Body of pancreas (tissue), 4 donors: ENCODE results near the gene DBN1. TPM values are rescaled to one million over a fixed set of nuclear protein-coding genes. Genes with fewer than 3 reads are reported as not detected.

Experiments
- ATAC-seq: fragments of 150-250 bp; one replicate; pipeline ENCODE4 v1.9.1; 2016
- DNase-seq, 4 donors: peaks; one replicate each; pipeline ENCODE4 v3.0.0-alpha.2; 2019
- H3K27ac ChIP-seq, 4 donors: fragments of 200-600 bp; sonication (generic); 1 replicate in 3 of 4; 2 replicates in 1 of 4; pipeline versions ENCODE4 v1.5.1 to v1.6.1; 2016 to 2019; ENCODE audit warnings: mild to moderate bottlenecking in 1 of 4, mixed read lengths in 1 of 4, moderate library complexity in 1 of 4
- H3K27me3 ChIP-seq, 2 donors: fragments of 200-600 bp; sonication (generic); one replicate each; pipeline ENCODE4 v1.6.0; 2016; ENCODE audit warnings: mild to moderate bottlenecking in 1 of 2
- H3K36me3 ChIP-seq, 2 donors: fragments of 200-600 bp; sonication (generic); replicated peaks in 1 of 2; 2 replicates each; pipeline ENCODE4 v1.5.1; 2016; ENCODE audit warnings: low read depth in 2 of 2; ENCODE audit not compliant: insufficient read depth in 1 of 2
- H3K4me1 ChIP-seq: fragments of 200-600 bp; sonication (generic); one replicate; pipeline ENCODE4 v1.6.0; 2016
- H3K4me3 ChIP-seq, 2 donors: fragments of 200-600 bp; sonication (generic); 1 replicate in 1 of 2; 2 replicates in 1 of 2; pipeline ENCODE4 v1.5.1; 2016 to 2019
- H3K9me3 ChIP-seq, 3 donors: fragments of 200-600 bp; sonication (generic); 1 replicate in 2 of 3; 2 replicates in 1 of 3; pipeline ENCODE4 v1.5.1; 2016
- CTCF ChIP-seq, 7 experiments: fragments of 450-650 bp in 4 of 7; fragments of 200-600 bp in 3 of 7; sonication (generic) in 3 of 7; IDR thresholded peaks; one replicate each; pipeline ENCODE4 v1.5.1; 2016 to 2019; ENCODE audit warnings: antibody characterized with exemption in 7 of 7
- POLR2A ChIP-seq, 3 donors: fragments of 450-650 bp; IDR thresholded peaks; one replicate each; pipeline ENCODE4 v1.6.1; 2016; ENCODE audit warnings: antibody characterized with exemption in 3 of 3, mild to moderate bottlenecking in 2 of 3
- WGBS, 2 donors: methylation state at CpG; one replicate each; pipeline ENCODE4 v1.1.5; 2017; 5-methylcytosine and 5-hydroxymethylcytosine counted together
- intact Hi-C: fragments of 100-400 bp; cut with DNase I; formaldehyde crosslinking; loops from one replicate; pipeline ENCODE4 v1.15.1; 2023
- total RNA-seq, 2 donors: library from RNA; depleted of rRNA; stranded (reverse); fragments of >200 nt; gene quantifications; one replicate each; pipeline ENCODE4 v1.1.0, GENCODE V29; 2016

DBN1 gene
- total RNA-seq, 2 donors from 2014 or later, result 28.0 to 29.0 TPM

GRCh38 chr5:177471610-177472356 is 1.7 kb downstream of the DBN1 start:
- TF ChIP-seq CTCF (IDR thresholded peaks at IDR 0.05) (no peak), POLR2A (IDR thresholded peaks at IDR 0.05) (no peak)
- Histone ChIP-seq H3K36me3 (no peaks in the 10 kb centered on the region), H3K4me3 (no peak overlapping the region), H3K27ac (no peak overlapping the region), H3K27me3 (no peaks in the 10 kb centered on the region), H3K4me1 (peaks cover 17% of the 10 kb centered on the region), H3K9me3 (no peaks in the 10 kb centered on the region)
- intact Hi-C loops, result loop anchor here (10.0 kb wide), 1 partner anchor 157 kb away; the partner anchor contains the start of gene MXD3
- no peak for ATAC-seq
- WGBS, 2 donors, result 77 to 90% methylated on average over 8 to 14 of the region's 14 CpGs
- no peak for DNase-seq

- Histone ChIP-seq H3K36me3 (no peaks in the 10 kb centered on the region), H3K4me1 (peaks cover 17% of the 10 kb centered on the region), H3K27ac (no peak overlapping the region), H3K27me3 (no peaks in the 10 kb centered on the region), H3K4me3 (no peak overlapping the region), H3K9me3 (no peaks in the 10 kb centered on the region)
- DNase-seq, result no peak
- ATAC-seq, result no peak
- intact Hi-C loops, result loop anchor here (10.0 kb wide), 1 partner anchor 156 kb away; the partner anchor contains the start of gene MXD3
- 77 to 83% methylated on average over 8 to 10 of the region's 10 CpGs for WGBS, 2 donors
- no peak for TF ChIP-seq POLR2A (IDR thresholded peaks at IDR 0.05)
- no peak for TF ChIP-seq CTCF (IDR thresholded peaks at IDR 0.05)
These were observed 2.5 kb downstream of the DBN1 start for GRCh38 chr5:177470759-177471536.

- H3K27me3 ChIP-seq, result no peaks in the 10 kb centered on the region
- WGBS, 2 donors, result 80 to 83% methylated on average over 8 of the region's 8 CpGs
- peaks cover 17% of the 10 kb centered on the region for H3K4me1 ChIP-seq
- no peak for ATAC-seq
- H3K27ac ChIP-seq, result no peak overlapping the region
- intact Hi-C loops, result loop anchor here (10.0 kb wide), 1 partner anchor 155 kb away; the partner anchor contains the start of gene MXD3
- no peak overlapping the region for H3K4me3 ChIP-seq
- no peak for TF ChIP-seq POLR2A (IDR thresholded peaks at IDR 0.05)
- TF ChIP-seq CTCF (IDR thresholded peaks at IDR 0.05), result no peak
- no peaks in the 10 kb centered on the region for H3K9me3 ChIP-seq
- no peak for DNase-seq
- H3K36me3 ChIP-seq, result no peaks in the 10 kb centered on the region
These were observed 3.5 kb downstream of the DBN1 start for GRCh38 chr5:177469750-177470525.

- DNase-seq (no peak), ATAC-seq (no peak)
- Histone ChIP-seq H3K27me3 (no peaks in the 10 kb centered on the region), H3K4me3 (no peak overlapping the region), H3K36me3 (no peaks in the 10 kb centered on the region), H3K27ac (no peak overlapping the region), H3K4me1 (peaks cover 17% of the 10 kb centered on the region), H3K9me3 (no peaks in the 10 kb centered on the region)
- no peak for TF ChIP-seq POLR2A (IDR thresholded peaks at IDR 0.05)
- TF ChIP-seq CTCF (IDR thresholded peaks at IDR 0.05), result no peak
- 80 to 86% methylated on average over 11 to 25 of the region's 25 CpGs for whole genome bisulfite sequencing, 2 donors
- intact Hi-C loops, result no loop called here
These were observed 4.5 kb downstream of the DBN1 start for GRCh38 chr5:177468685-177469628.
